Measurements from ENCODE around the gene MPRIP. TPM values are rescaled to one million over a fixed set of nuclear protein-coding genes. Genes with fewer than 3 reads are reported as not detected.

Gene MPRIP
- total RNA-seq, 2 donors from 2014 or later, result 84.3 to 258 TPM

DNA sequence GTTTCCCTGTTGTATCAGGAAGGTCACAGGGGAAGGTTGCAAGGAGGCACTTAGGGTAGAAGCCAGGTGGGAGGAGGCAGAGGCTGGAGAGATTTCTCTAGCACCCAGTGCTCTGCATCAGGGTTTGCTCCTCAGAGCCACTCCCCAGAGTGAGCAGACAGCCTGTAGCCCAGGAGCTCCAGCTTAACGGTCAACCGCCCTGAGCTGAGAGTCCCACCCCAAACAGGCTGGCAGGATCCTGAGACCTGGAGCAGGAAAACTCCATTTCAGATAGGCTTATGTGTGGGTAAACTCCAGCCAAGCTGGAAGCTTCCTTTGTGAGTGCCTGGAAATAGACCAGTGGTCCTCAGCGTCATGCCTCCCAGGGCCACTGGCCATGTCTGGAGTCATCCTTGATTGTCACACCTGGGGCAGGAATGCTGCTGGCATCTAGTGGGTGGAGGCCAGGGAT is 37.9 kb downstream of the MPRIP start:
- TF ChIP-seq POLR2A (IDR thresholded peaks at IDR 0.05) (no peak), POLR2AphosphoS5 (IDR thresholded peaks at IDR 0.05) (no peak)
- TF ChIP-seq, protein P1, sequence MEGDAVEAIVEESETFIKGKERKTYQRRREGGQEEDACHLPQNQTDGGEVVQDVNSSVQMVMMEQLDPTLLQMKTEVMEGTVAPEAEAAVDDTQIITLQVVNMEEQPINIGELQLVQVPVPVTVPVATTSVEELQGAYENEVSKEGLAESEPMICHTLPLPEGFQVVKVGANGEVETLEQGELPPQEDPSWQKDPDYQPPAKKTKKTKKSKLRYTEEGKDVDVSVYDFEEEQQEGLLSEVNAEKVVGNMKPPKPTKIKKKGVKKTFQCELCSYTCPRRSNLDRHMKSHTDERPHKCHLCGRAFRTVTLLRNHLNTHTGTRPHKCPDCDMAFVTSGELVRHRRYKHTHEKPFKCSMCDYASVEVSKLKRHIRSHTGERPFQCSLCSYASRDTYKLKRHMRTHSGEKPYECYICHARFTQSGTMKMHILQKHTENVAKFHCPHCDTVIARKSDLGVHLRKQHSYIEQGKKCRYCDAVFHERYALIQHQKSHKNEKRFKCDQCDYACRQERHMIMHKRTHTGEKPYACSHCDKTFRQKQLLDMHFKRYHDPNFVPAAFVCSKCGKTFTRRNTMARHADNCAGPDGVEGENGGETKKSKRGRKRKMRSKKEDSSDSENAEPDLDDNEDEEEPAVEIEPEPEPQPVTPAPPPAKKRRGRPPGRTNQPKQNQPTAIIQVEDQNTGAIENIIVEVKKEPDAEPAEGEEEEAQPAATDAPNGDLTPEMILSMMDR (IDR thresholded peaks at IDR 0.05), result no peak
- Histone ChIP-seq H3K36me3 (no peaks in the 10 kb centered on the region), H3K4me1 (replicated peaks) (peaks cover 3% of the 10 kb centered on the region), H3K9me3 (no peaks in the 10 kb centered on the region), H3K4me3 (no peak overlapping the region), H3K27ac (no peak overlapping the region), H3K27me3 (replicated peaks; ENCODE audit: insufficient read depth) (no peaks in the 10 kb centered on the region)
- DNase-seq (ENCODE audit: low spot score), result no peak
- 71% methylated on average over 3 of the region's 3 CpGs for WGBS
- intact Hi-C loops (cut with DNase I), result no loop called here

GRCh38 chr17:17080781-17081180 is 38.5 kb downstream of the MPRIP start:
- Histone ChIP-seq H3K9me3 (no peaks in the 10 kb centered on the region), H3K36me3 (no peaks in the 10 kb centered on the region), H3K4me1 (replicated peaks) (peaks cover 3% of the 10 kb centered on the region), H3K27ac (no peak overlapping the region), H3K27me3 (replicated peaks; ENCODE audit: insufficient read depth) (no peaks in the 10 kb centered on the region), H3K4me3 (no peak overlapping the region)
- TF ChIP-seq POLR2A (IDR thresholded peaks at IDR 0.05) (no peak), POLR2AphosphoS5 (IDR thresholded peaks at IDR 0.05) (no peak)
- TF ChIP-seq, protein P1 (IDR thresholded peaks at IDR 0.05), result no peak
- intact Hi-C loops (cut with DNase I), result no loop called here
- 82% methylated on average over 7 of the region's 7 CpGs for WGBS
- no peak for DNase-seq (ENCODE audit: low spot score)

DNA sequence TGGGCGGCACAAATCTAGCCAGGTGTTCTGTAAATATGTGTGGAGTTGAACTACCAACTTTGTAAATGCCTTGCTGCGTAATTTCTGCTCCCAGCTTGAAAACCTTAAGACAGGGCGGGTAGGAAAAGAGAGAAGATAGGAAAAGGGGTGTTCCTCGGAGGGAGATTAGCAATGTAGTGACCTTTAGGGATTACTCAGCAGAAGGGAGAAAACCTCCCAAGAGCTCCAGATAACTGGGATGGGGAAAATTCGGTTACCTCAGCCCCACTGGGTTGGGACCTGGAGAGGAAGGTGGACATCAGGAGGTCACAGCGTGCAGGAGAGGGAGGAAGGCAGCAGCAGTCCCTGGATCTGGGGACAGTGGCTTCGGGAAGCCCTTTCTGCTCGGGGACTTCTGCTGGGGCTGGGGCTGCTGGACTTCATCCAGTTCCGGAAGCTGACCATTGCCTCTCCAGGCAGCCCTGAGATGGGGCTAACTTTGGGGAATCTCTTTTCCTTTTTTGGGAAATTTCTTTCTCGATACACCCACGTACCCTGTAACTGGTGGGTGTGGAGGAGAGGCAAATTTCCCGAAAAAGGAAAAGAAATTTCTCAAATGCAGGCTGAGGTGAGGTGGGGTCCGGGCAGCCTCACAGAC is 39.2 kb downstream of the MPRIP start:
- Histone ChIP-seq H3K36me3 (no peaks in the 10 kb centered on the region), H3K9me3 (no peaks in the 10 kb centered on the region), H3K4me3 (no peak overlapping the region), H3K4me1 (replicated peaks) (peaks cover 3% of the 10 kb centered on the region), H3K27ac (no peak overlapping the region), H3K27me3 (replicated peaks; ENCODE audit: insufficient read depth) (no peaks in the 10 kb centered on the region)
- TF ChIP-seq, protein P1 (IDR thresholded peaks at IDR 0.05), result no peak
- no peak for TF ChIP-seq POLR2AphosphoS5 (IDR thresholded peaks at IDR 0.05)
- no peak for TF ChIP-seq POLR2A (IDR thresholded peaks at IDR 0.05)
- intact Hi-C loops (cut with DNase I), result no loop called here
- no peak for DNase-seq (ENCODE audit: low spot score)
- 75% methylated on average over 13 of the region's 13 CpGs for WGBS

DNA sequence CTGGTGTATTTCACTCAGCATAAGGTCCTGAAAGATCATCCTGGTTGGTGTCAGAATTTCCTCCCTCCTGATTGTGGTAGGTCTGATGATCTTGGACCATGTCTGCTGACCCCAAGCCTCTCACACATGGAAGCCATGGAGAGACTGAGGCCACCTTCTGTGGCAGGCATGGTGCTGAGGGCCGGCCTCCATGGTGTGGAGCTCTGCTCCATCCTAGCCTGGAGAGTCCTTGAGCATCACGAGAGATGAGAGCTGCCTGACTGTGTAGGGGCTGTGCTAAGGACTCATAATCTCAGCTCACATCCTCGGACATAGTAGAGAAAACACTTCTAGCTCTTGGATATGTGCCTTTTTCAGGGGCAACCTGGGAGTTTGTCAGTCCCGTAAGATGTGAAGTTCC is 40.6 kb downstream of the MPRIP start:
- no peak overlapping the region for H3K27ac ChIP-seq
- WGBS, result 87% methylated on average over 4 of the region's 4 CpGs
- no peaks in the 10 kb centered on the region for H3K9me3 ChIP-seq
- no peaks in the 10 kb centered on the region for H3K27me3 ChIP-seq (replicated peaks; ENCODE audit: insufficient read depth)
- intact Hi-C loops (cut with DNase I), result no loop called here
- no peak overlapping the region for H3K4me3 ChIP-seq
- no peaks in the 10 kb centered on the region for H3K36me3 ChIP-seq
- peaks cover 3% of the 10 kb centered on the region for H3K4me1 ChIP-seq (replicated peaks)
- no peak for DNase-seq (ENCODE audit: low spot score)
- TF ChIP-seq POLR2AphosphoS5 (IDR thresholded peaks at IDR 0.05) (no peak), POLR2A (IDR thresholded peaks at IDR 0.05) (no peak)
- TF ChIP-seq, protein P1 (IDR thresholded peaks at IDR 0.05), result no peak

GRCh38 chr17:17084317-17084835 is 42.1 kb downstream of the MPRIP start:
- WGBS, result 94% methylated on average over 9 of the region's 9 CpGs
- H3K4me1 ChIP-seq (replicated peaks), result no peaks in the 10 kb centered on the region
- intact Hi-C loops (cut with DNase I), result no loop called here

More at GRCh38 chr17:17084317-17084835, 42.1 kb downstream of the MPRIP start:
- H3K27ac ChIP-seq, result no peak overlapping the region
- H3K4me3 ChIP-seq, result no peak overlapping the region
- no peaks in the 10 kb centered on the region for H3K9me3 ChIP-seq
- H3K36me3 ChIP-seq, result no peaks in the 10 kb centered on the region
- TF ChIP-seq POLR2AphosphoS5 (IDR thresholded peaks at IDR 0.05) (no peak), POLR2A (IDR thresholded peaks at IDR 0.05) (no peak)
- TF ChIP-seq, protein P1 (IDR thresholded peaks at IDR 0.05), result no peak
- H3K27me3 ChIP-seq (replicated peaks; ENCODE audit: insufficient read depth), result no peaks in the 10 kb centered on the region
- DNase-seq (ENCODE audit: low spot score), result no peak
